GM19328 (cell line): ENCODE measurements around the gene RPS3.

ENCODE experiments used
- ATAC-seq: cut with Tn5 transposase; IDR thresholded peaks from one replicate; pipeline ENCODE4 v1.9.1; 2021; ENCODE audit warnings: mild to moderate bottlenecking, moderate library complexity; ENCODE audit not compliant: unreplicated experiment

RPS3 gene

GRCh38 chr11:75433443-75433842 is 34.1 kb downstream of the RPS3 start:
- no peak for ATAC-seq

- ATAC-seq, result no peak
These were observed 34.7 kb downstream of the RPS3 start for GRCh38 chr11:75434051-75434450.

- no peak for ATAC-seq
These were observed 35.7 kb downstream of the RPS3 start for GRCh38 chr11:75434886-75435570.

- ATAC-seq, result no peak
These were observed 36.2 kb downstream of the RPS3 start for GRCh38 chr11:75435571-75435925.

GRCh38 chr11:75436806-75437205 is 37.5 kb downstream of the RPS3 start:
- no peak for ATAC-seq

- no peak for ATAC-seq
These were observed 38.8 kb downstream of the RPS3 start for GRCh38 chr11:75437966-75438659.

- no peak for ATAC-seq
These were observed 39.7 kb downstream of the RPS3 start for GRCh38 chr11:75439026-75439425.

- no peak for ATAC-seq
These were observed 40.3 kb downstream of the RPS3 start for GRCh38 chr11:75439495-75440120.

GRCh38 chr11:75440960-75441803 is 41.9 kb downstream of the RPS3 start:
- ATAC-seq, result no peak

- no peak for ATAC-seq
These were observed 42.5 kb downstream of the RPS3 start for GRCh38 chr11:75441804-75442132.

GRCh38 chr11:75442161-75442885 is 43.0 kb downstream of the RPS3 start:
- ATAC-seq, result no peak

GRCh38 chr11:75443043-75443442 is 43.7 kb downstream of the RPS3 start:
- no peak for ATAC-seq

GRCh38 chr11:75445315-75445953 is 46.1 kb downstream of the RPS3 start:
- ATAC-seq, result no peak

- no peak for ATAC-seq
These were observed 48.1 kb downstream of the RPS3 start for GRCh38 chr11:75447415-75447814.

GRCh38 chr11:75449271-75449670 is 50.0 kb downstream of the RPS3 start:
- ATAC-seq, result no peak

GRCh38 chr11:75449776-75450175 is 50.5 kb downstream of the RPS3 start:
- no peak for ATAC-seq

- no peak for ATAC-seq
These were observed 50.9 kb downstream of the RPS3 start for GRCh38 chr11:75450236-75450635.

- no peak for ATAC-seq
These were observed 51.8 kb downstream of the RPS3 start for GRCh38 chr11:75450826-75451821.
